ENCODE results near the gene CCDC66.

CCDC66 gene

GRCh38 chr3:56621681-56622080 lies 64.7 kb downstream of the CCDC66 start:
- no peak for DNase-seq (ENCODE audit: low read depth in 2 of 2)

GRCh38 chr3:56622381-56622780 lies 65.4 kb downstream of the CCDC66 start:
- no peak for DNase-seq (ENCODE audit: low read depth in 2 of 2)

GRCh38 chr3:56624725-56625124 lies 67.8 kb downstream of the CCDC66 start:
- DNase-seq (ENCODE audit: low read depth in 2 of 2): no peak

- no peak for DNase-seq (ENCODE audit: low read depth in 2 of 2)
Measured at GRCh38 chr3:56629047-56629446, 72.1 kb downstream of the CCDC66 start.

- DNase-seq (ENCODE audit: low read depth in 2 of 2): no peak
Measured at GRCh38 chr3:56629451-56629850, 72.5 kb downstream of the CCDC66 start.

- no peak for DNase-seq (ENCODE audit: low read depth in 2 of 2)
Measured at GRCh38 chr3:56630966-56631365, 74.0 kb downstream of the CCDC66 start.

- no peak for DNase-seq (ENCODE audit: low read depth in 2 of 2)
Measured at GRCh38 chr3:56633181-56633580, 76.2 kb downstream of the CCDC66 start.

GRCh38 chr3:56633602-56634535 lies 76.9 kb downstream of the CCDC66 start:
- no peak for DNase-seq (ENCODE audit: low read depth in 2 of 2)

GRCh38 chr3:56645407-56645806 lies 88.4 kb downstream of the CCDC66 start:
- no peak for DNase-seq (ENCODE audit: low read depth in 2 of 2)

GRCh38 chr3:56654460-56654859 lies 97.5 kb downstream of the CCDC66 start:
- no peak for DNase-seq (ENCODE audit: low read depth in 2 of 2)

- no peak for DNase-seq (ENCODE audit: low read depth in 2 of 2)
Measured at GRCh38 chr3:56655709-56656108, 98.7 kb downstream of the CCDC66 start.

- no peak for DNase-seq (ENCODE audit: low read depth in 2 of 2)
Measured at GRCh38 chr3:56664823-56665222, 107.8 kb downstream of the CCDC66 start.

- no peak for DNase-seq (ENCODE audit: low read depth in 2 of 2)
Measured at GRCh38 chr3:56667973-56668579, 111.1 kb downstream of the CCDC66 start.
